Psoas muscle (tissue), 8 donors: ENCODE results near the gene PEX14. TPM values are rescaled to one million over a fixed set of nuclear protein-coding genes. Genes with fewer than 3 reads are reported as not detected.

Source experiments
- ATAC-seq, 4 donors: fragments of 200-7000 bp; cut with Tn5 transposase; one replicate each; pipeline ENCODE4 v1.9.1; 2020; ENCODE audit warnings: moderate library complexity in 3 of 4, mild to moderate bottlenecking in 2 of 4
- DNase-seq, 2 donors: peaks; one replicate each; pipeline ENCODE4 v3.0.0-alpha.2; 2020
- H3K27ac ChIP-seq: fragments of 200-600 bp; one replicate; pipeline ENCODE4 v1.8.0; 2022
- H3K27me3 ChIP-seq, 3 donors: fragments of 200-600 bp in 1 of 3; one replicate each; pipeline versions ENCODE4 v1.6.1 to v1.8.0; 2013 to 2022; ENCODE audit warnings: low read length in 2 of 3, mild to moderate bottlenecking in 2 of 3, moderate library complexity in 1 of 3; ENCODE audit not compliant: insufficient read depth in 3 of 3
- H3K36me3 ChIP-seq, 2 donors: fragments of 200-600 bp in 1 of 2; one replicate each; pipeline versions ENCODE4 v1.6.1 to v1.8.0; 2013 to 2022; ENCODE audit warnings: low read depth in 1 of 2, mild to moderate bottlenecking in 1 of 2, moderate library complexity in 1 of 2; ENCODE audit not compliant: insufficient read depth in 1 of 2
- H3K4me1 ChIP-seq: fragments of 200-600 bp; one replicate; pipeline ENCODE4 v1.8.0; 2022
- H3K4me3 ChIP-seq: fragments of 200-600 bp; one replicate; pipeline ENCODE4 v1.8.0; 2022; ENCODE audit warnings: mild to moderate bottlenecking
- H3K9me3 ChIP-seq: fragments of 200-600 bp; one replicate; pipeline ENCODE4 v1.8.0; 2022
- WGBS, 3 donors: extraction: QIAGEN DNeasy Blood & Tissue Kit; methylation state at CpG; one replicate each; pipeline versions ENCODE4 v1.1.6 to v1.1.7; 2013; 5-methylcytosine and 5-hydroxymethylcytosine counted together
- intact Hi-C, 2 donors: fragments of 100-400 bp; cut with DNase I; formaldehyde crosslinking; loops; one replicate each; pipeline versions ENCODE4 v1.11.0 to v1.14.2; 2022
- polyA plus RNA-seq, 3 donors: library from polyadenylated mRNA; stranded (reverse); fragments of 200-250 nt; gene quantifications; one replicate each; pipeline ENCODE4 v1.2.3, GENCODE V29; 2013
- total RNA-seq, 4 donors: library from RNA; stranded (reverse); fragmentation: NEBNext Ultra II Directional in 2 of 4; extraction: Animal tissue kit (Norgen Biotek cat#: 25700) in 2 of 4; gene quantifications; one replicate each; pipeline versions ENCODE4 v1.2.1 to v1.2.4, GENCODE V29; 2021 to 2023
- TF ChIP-seq, protein P1 (sequence below): fragments of 200-600 bp; IDR thresholded peaks from one replicate; pipeline ENCODE4 v1.8.0; 2022; ENCODE audit warnings: antibody characterized with exemption
- donor health status: healthy with polysubstance abuse.
- donor health status: DM: no; HTN: no; CAD: no; lungs with moderate emphysema.
- donor health status: Bipolar disorder and iron deficiency.
- donor health status: healthy.
- donor health status: DM: yes; HTN: yes; CAD: no.
- donor health status: DM: no; HTN: no; CAD: no.
- donor health status: DM: no; HTN: no; CAD: no.
- donor health status: DM: yes; HTN: yes; CAD: no.

Gene PEX14
- total and polyA plus RNA-seq, 7 donors, result 13.7 to 23.5 (median 20.7) TPM

DNA sequence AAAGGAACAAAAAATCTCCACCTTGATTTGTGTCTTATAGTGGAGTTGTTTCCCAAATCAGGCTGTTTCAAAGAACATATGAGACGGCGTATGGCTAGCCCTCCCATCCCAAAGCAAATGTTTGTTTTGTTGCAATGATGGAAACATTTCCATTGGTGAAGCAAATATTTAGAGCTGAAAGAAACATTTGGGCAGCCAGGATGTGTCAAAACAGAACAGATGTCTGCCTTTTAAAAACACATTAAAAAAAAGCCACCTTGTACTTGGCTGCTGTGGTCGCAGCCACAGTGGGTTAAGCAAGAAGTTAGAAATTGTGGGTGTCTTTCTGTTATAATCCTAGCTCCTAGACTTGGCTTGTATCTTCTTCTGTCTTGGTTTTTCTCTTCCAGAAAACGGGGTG lies 116.3 kb downstream of the PEX14 start:
- WGBS, 3 donors, result 64 to 71% (median 71%) methylated on average over 4 of the region's 4 CpGs
- Histone ChIP-seq H3K27me3 (no peaks in the 10 kb centered on the region), H3K4me3 (no peak overlapping the region), H3K27ac (no peak overlapping the region), H3K36me3 (no peaks in the 10 kb centered on the region), H3K4me1 (peaks cover 5% of the 10 kb centered on the region), H3K9me3 (no peaks in the 10 kb centered on the region)
- ATAC-seq (no peak), DNase-seq (no peak)
- TF ChIP-seq, protein P1, sequence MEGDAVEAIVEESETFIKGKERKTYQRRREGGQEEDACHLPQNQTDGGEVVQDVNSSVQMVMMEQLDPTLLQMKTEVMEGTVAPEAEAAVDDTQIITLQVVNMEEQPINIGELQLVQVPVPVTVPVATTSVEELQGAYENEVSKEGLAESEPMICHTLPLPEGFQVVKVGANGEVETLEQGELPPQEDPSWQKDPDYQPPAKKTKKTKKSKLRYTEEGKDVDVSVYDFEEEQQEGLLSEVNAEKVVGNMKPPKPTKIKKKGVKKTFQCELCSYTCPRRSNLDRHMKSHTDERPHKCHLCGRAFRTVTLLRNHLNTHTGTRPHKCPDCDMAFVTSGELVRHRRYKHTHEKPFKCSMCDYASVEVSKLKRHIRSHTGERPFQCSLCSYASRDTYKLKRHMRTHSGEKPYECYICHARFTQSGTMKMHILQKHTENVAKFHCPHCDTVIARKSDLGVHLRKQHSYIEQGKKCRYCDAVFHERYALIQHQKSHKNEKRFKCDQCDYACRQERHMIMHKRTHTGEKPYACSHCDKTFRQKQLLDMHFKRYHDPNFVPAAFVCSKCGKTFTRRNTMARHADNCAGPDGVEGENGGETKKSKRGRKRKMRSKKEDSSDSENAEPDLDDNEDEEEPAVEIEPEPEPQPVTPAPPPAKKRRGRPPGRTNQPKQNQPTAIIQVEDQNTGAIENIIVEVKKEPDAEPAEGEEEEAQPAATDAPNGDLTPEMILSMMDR, result no peak
- intact Hi-C loops, result no loop called here

DNA sequence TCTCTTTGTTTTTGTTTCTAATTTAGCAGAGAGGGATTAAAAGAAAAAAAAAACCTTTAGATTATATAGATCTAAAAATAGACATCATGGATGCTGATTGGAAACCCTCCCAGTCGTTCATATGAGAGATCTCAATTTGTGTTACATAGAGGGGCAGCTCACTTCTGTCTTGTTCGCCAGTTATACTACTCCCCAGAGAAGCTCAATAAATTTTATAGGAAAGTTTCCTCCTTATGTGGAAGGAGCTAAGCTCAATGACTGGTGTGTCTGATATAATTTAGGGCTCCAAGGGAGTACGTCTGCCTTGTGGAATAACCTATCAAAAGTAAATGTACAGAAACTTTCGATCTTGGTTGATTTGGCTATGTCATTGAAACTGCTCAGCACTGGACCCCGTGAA lies 117.6 kb downstream of the PEX14 start:
- intact Hi-C loops, result no loop called here
- peaks cover 5% of the 10 kb centered on the region for H3K4me1 ChIP-seq
- H3K36me3 ChIP-seq, result no peaks in the 10 kb centered on the region
- TF ChIP-seq, protein P1, result no peak
- no peaks in the 10 kb centered on the region for H3K9me3 ChIP-seq
- no peaks in the 10 kb centered on the region for H3K27me3 ChIP-seq
- DNase-seq, result no peak
- ATAC-seq, result no peak
- H3K4me3 ChIP-seq, result no peak overlapping the region
- WGBS, 3 donors, result 58 to 74% (median 66%) methylated on average over 5 of the region's 5 CpGs
- no peak overlapping the region for H3K27ac ChIP-seq

DNA sequence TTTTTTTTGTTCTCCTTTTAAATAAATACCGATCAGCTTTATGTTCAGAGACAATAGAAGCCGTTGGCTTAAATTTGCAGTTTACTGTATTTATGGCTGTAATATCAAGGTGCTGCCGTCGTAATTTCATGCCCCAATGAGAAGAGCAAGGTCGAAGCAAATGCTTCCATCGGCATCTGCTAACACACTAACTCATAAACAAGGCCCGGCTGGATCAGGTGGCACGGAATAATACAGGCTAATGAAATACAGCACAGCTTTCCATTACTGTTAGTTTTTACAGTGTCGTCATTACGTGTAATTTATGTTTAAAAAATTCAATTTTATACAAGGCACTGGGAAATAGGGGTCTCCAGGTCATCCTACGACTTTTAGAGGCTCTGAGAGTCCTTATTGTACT lies 119.0 kb downstream of the PEX14 start:
- no peak overlapping the region for H3K27ac ChIP-seq
- TF ChIP-seq, protein P1, result no peak
- ATAC-seq (no peak), DNase-seq (no peak)
- intact Hi-C loops, result no loop called here
- H3K4me1 ChIP-seq, result peaks cover 2% of the 10 kb centered on the region
- H3K27me3 ChIP-seq, result no peaks in the 10 kb centered on the region
- H3K36me3 ChIP-seq, result no peaks in the 10 kb centered on the region
- H3K9me3 ChIP-seq, result no peaks in the 10 kb centered on the region
- no peak overlapping the region for H3K4me3 ChIP-seq
- WGBS, 3 donors, result 67 to 71% (median 67%) methylated on average over 11 of the region's 11 CpGs

DNA sequence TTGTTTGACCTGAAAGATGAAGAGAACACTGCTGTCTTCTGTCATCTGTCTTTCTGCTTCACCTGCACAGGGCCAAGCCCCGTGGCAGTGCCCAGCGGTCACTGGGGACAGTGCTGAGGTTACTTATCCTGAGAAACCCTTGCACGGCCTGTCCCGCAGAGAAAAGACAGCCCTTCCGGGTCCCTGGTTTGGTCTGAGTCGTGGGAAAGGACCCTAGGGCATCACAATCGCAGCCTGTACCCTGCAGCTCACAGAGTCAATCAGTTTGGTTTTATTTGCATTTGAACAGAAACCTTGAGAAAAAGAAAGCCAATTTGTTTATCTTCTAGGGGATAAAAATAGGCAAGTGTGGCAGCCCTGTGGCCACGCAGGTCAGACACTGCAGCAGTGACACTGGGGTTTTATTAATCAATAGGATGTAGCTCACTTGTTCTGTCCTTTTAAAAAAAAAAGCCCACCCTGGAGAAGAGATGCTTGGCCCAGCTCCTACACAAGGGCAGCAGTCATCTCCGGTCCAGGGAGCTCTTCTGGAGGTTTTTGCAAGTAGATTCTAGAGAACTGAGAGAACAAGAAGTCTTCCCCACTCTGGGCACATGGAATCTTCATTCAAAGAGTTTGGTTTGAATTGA lies 120.0 kb downstream of the PEX14 start:
- Histone ChIP-seq H3K36me3 (peaks cover 0 to 8% of the 10 kb centered on the region in 2 donors), H3K4me3 (no peak overlapping the region), H3K27ac (no peak overlapping the region), H3K27me3 (no peaks in the 10 kb centered on the region), H3K4me1 (no peaks in the 10 kb centered on the region), H3K9me3 (no peaks in the 10 kb centered on the region)
- no peak for ATAC-seq
- intact Hi-C loops, result no loop called here
- TF ChIP-seq, protein P1, result no peak
- WGBS, 3 donors, result 86 to 88% (median 87%) methylated on average over 9 of the region's 9 CpGs
- no peak for DNase-seq

DNA sequence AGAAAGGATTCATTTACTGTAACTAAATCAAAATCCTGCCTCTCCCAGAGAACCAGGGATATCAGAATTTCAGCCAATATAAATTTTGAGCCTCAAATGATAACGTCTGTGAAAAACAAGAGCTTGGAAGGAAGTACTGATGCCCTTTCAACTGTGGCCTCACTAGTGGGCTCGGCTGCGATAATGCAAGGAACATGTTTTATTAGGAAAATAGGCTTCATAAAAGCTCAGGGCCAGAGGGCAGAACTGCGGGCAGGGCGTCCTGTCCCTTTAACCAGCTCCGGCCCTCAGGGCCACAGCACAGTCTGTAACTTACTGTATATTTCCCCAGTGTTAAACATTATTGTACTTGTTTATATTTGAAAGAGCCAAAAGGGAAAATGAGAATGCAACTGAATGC lies 122.0 kb downstream of the PEX14 start:
- no peak for ATAC-seq
- no peak overlapping the region for H3K27ac ChIP-seq
- no peak for DNase-seq
- H3K4me1 ChIP-seq, result no peaks in the 10 kb centered on the region
- WGBS, 3 donors, result 83 to 94% (median 89%) methylated on average over 6 of the region's 6 CpGs
- TF ChIP-seq, protein P1, result no peak
- peaks cover 0 to 13% of the 10 kb centered on the region in 2 donors for H3K36me3 ChIP-seq
- H3K4me3 ChIP-seq, result no peak overlapping the region
- intact Hi-C loops, result no loop called here
- H3K9me3 ChIP-seq, result no peaks in the 10 kb centered on the region
- H3K27me3 ChIP-seq, result no peaks in the 10 kb centered on the region
